K562 (cell line): Measurements from ENCODE around the gene CSTPP1. TPM values are rescaled to one million over a fixed set of nuclear protein-coding genes. Genes with fewer than 3 reads are reported as not detected.

Experiments
- ATAC-seq: fragments of 200-7000 bp; cut with Tn5 transposase; 3 replicates; pipeline ENCODE4 v1.9.1; 2020; ENCODE audit warnings: moderate library complexity
- BruUV-seq: library from RNA; stranded (reverse); fragments of 400-500 nt; replicated peaks from 2 replicates; lab custom pipeline; 2021; lab: Mats Ljungman, UMichigan
- CTCF ChIA-PET: fragments of 300-600 bp; formaldehyde crosslinking; extraction: SDS; loops from one replicate; lab custom pipeline; 2021; ENCODE audit warnings: low intra/inter-chr PET ratio; lab: Yijun Ruan, JAX
- POLR2A ChIA-PET: fragments of 300-600, 350-650 bp; sonication (Branson Sonifier 250); formaldehyde crosslinking; extraction: SDS; loops from one replicate; lab custom pipeline; 2021; ENCODE audit warnings: antibody characterized with exemption, inconsistent platforms; lab: Yijun Ruan, JAX
- DNase-seq, 4 experiments: peaks; one replicate each; pipeline versions ENCODE4 v3.0.0 to v3.0.0-alpha.2; 2011 to 2018; ENCODE audit warnings: low spot score in 3 of 4, mixed read lengths in 3 of 4; ENCODE audit errors: extremely low read depth in 1 of 4
- FAIRE-seq: peaks from 2 replicates; lab custom pipeline; 2011; peaks lifted over from hg19 to GRCh38; lab: Jason Lieb, UNC
- H2AFZ ChIP-seq: 2 replicates; pipeline ENCODE4 v1.6.0; 2011; ENCODE audit warnings: low read depth, low read length, control low read depth, inconsistent platforms
- H3K27ac ChIP-seq: fragments of 200-600 bp; 3 replicates; pipeline ENCODE4 v1.8.0; 2011; ENCODE audit warnings: low read depth, mild to moderate bottlenecking, control low read depth, inconsistent platforms, low read length, moderate library complexity, mixed read lengths; ENCODE audit errors: extremely low read depth
- H3K27me3 ChIP-seq, 2 experiments: fragments of 300-600 bp in 1 of 2; 2 replicates in 1 of 2; 3 replicates in 1 of 2; pipeline versions ENCODE4 v1.6.0 to v1.8.0; 2011; ENCODE audit warnings: inconsistent platforms in 2 of 2, low read length in 2 of 2, mild to moderate bottlenecking in 1 of 2, mixed read lengths in 1 of 2, moderate library complexity in 1 of 2; ENCODE audit not compliant: control insufficient read depth in 2 of 2, insufficient read depth in 2 of 2
- H3K36me3 ChIP-seq: fragments of 300-600 bp; 3 replicates; pipeline ENCODE4 v1.8.0; 2011; ENCODE audit warnings: mild to moderate bottlenecking, low read length, inconsistent platforms; ENCODE audit not compliant: control insufficient read depth, insufficient read depth
- H3K4me1 ChIP-seq, 2 experiments: fragments of 200-600 bp in 1 of 2; replicated peaks in 1 of 2; 2 replicates in 1 of 2; 3 replicates in 1 of 2; pipeline versions ENCODE4 v1.5.1 to v1.8.0; 2011; ENCODE audit warnings: inconsistent platforms in 2 of 2, low read length in 2 of 2, mild to moderate bottlenecking in 1 of 2, mixed read lengths in 1 of 2, moderate library complexity in 1 of 2; ENCODE audit not compliant: control insufficient read depth in 2 of 2, insufficient read depth in 2 of 2
- H3K4me2 ChIP-seq: 2 replicates; pipeline ENCODE4 v1.6.1; 2011; ENCODE audit warnings: low read length, control low read depth, inconsistent platforms, mixed read lengths; ENCODE audit not compliant: insufficient read depth
- H3K4me3 ChIP-seq: fragments of 200-600 bp; sonication (generic), shearing (Covaris generic); 2 replicates; pipeline ENCODE4 v1.5.1; 2016; ENCODE audit warnings: control low read depth, inconsistent platforms
- H3K79me2 ChIP-seq: fragments of 200-600 bp; 3 replicates; pipeline ENCODE4 v1.8.0; 2011; ENCODE audit warnings: low read length, inconsistent platforms; ENCODE audit not compliant: control insufficient read depth, insufficient read depth
- H3K9ac ChIP-seq, 2 experiments: 2 replicates each; pipeline versions ENCODE4 v1.6.0 to v1.6.1; 2011; ENCODE audit warnings: low read depth in 2 of 2, low read length in 2 of 2, control low read depth in 1 of 2, inconsistent platforms in 1 of 2, mild to moderate bottlenecking in 1 of 2, mixed read lengths in 1 of 2; ENCODE audit not compliant: insufficient read depth in 1 of 2
- H3K9me1 ChIP-seq: one replicate; pipeline ENCODE4 v1.6.0; 2011; ENCODE audit warnings: inconsistent platforms, mild to moderate bottlenecking, low read length, moderate library complexity; ENCODE audit not compliant: control insufficient read depth, insufficient read depth
- H3K9me3 ChIP-seq: replicated peaks from 2 replicates; pipeline ENCODE4 v1.5.1; 2011; ENCODE audit warnings: low read depth, low read length, inconsistent platforms; ENCODE audit not compliant: control insufficient read depth, insufficient read depth
- H4K20me1 ChIP-seq: replicated peaks from 2 replicates; pipeline ENCODE4 v1.6.1; 2011; ENCODE audit warnings: low read length, inconsistent platforms, mixed read lengths; ENCODE audit not compliant: control insufficient read depth, insufficient read depth
- ETS1 ChIP-seq: conservative IDR thresholded peaks from 2 replicates; pipeline ENCODE4 v1.6.1; 2011; ENCODE audit warnings: low read depth, mild to moderate bottlenecking, low read length; ENCODE audit not compliant: control insufficient read depth
- HLTF ChIP-seq: fragments of 450-650 bp; IDR thresholded peaks from 2 replicates; pipeline ENCODE4 v1.6.1; 2016
- SAFB2 ChIP-seq: fragments of 200-400 bp; formaldehyde crosslinking; IDR thresholded peaks from 2 replicates; pipeline ENCODE4 v1.6.1; 2018; ENCODE audit warnings: borderline replicate concordance, low read length, low read depth, moderate library complexity; ENCODE audit not compliant: severe bottlenecking
- SUPT5H ChIP-seq: fragments of 450-650 bp; IDR thresholded peaks from 2 replicates; pipeline ENCODE4 v1.6.1; 2016
- U2AF1 ChIP-seq: fragments of 200-400 bp; formaldehyde crosslinking; optimal IDR thresholded peaks from 2 replicates; pipeline ENCODE3; 2017; ENCODE audit warnings: mild to moderate bottlenecking, low read depth, low read length, moderate library complexity
- ZNF431 ChIP-seq: sonication (generic); formaldehyde crosslinking; IDR thresholded peaks from 2 replicates; pipeline ENCODE4 v1.8.0; 2022; ENCODE audit warnings: mild to moderate bottlenecking, missing genetic modification reagents
- WGBS: fragments of 100-300 bp; shearing (Covaris generic); methylation state at CpG from one replicate; pipeline ENCODE4 v1.1.6; 2016; ENCODE audit warnings: low coverage, mixed read lengths; ENCODE audit not compliant: insufficient coverage; ENCODE audit errors: missing lambda C conversion rate; 5-methylcytosine and 5-hydroxymethylcytosine counted together
- in situ Hi-C: fragments of 300-500 bp; cut with MboI; formaldehyde crosslinking; loops from 4 replicates; pipeline ENCODE4 v1.15.0; 2018; ENCODE audit warnings: inconsistent platforms, mixed read lengths
- intact Hi-C: fragments of 100-400 bp; cut with micrococcal nuclease; formaldehyde crosslinking; loops from 2 replicates; pipeline ENCODE4 v1.14.2; 2022
- polyA plus RNA-seq, 8 experiments: library from polyadenylated mRNA; depleted of rRNA in 4 of 8; stranded (reverse) in 5 of 8; unstranded in 3 of 8; fragments of >200 nt; fragmentation: Nextera tagmentation in 2 of 8; fragmentation: Illumina TruSeq in 1 of 8; extraction: Ambion mirVana in 2 of 8; extraction: Trizol in 1 of 8; gene quantifications; 2 replicates each; pipeline versions ENCODE4 v1.2.1 to v1.2.3, GENCODE V29; 2011 to 2014; ENCODE audit warnings: inconsistent platforms in 1 of 8, missing spikeins in 1 of 8
- total RNA-seq, 7 experiments: library from RNA; depleted of rRNA in 6 of 7; stranded (reverse); fragments of >200 nt in 6 of 7; fragmentation: Illumina TruSeq in 2 of 7; extraction: Trizol in 2 of 7; gene quantifications; 2 replicates each; pipeline versions ENCODE4 v1.2.1 to v1.2.3, GENCODE V29; 2011 to 2021; ENCODE audit warnings: low replicate concordance in 1 of 7

The CSTPP1 gene
- total and polyA plus RNA-seq, 9 of the 15 experiments (the other 6 are each of a cell fraction or from before 2014, with no cell fraction given): 6.5 to 17.8 (median 9.2) TPM

DNA sequence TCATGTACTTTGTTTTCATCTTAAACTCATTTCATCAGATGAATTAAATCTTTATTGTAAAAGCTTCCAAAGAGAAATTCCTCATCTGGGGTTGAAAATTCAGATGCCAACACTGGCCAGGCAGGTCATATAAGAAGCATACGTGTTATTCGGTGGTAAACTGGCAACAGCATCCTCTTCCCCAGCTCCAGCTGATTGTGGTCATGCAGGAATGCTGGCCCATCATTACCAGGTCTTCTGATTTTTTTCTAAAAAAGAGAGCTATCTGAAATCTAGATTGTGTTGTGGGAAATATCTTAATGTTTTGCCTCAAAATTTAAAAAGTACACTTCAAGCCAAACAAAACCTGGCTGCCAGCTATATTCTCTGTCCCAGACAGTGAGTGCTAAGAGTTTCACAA is 186.5 kb downstream of the CSTPP1 start:
- 13% methylated on average over 2 of the region's 2 CpGs for WGBS
- ATAC-seq (no peak), FAIRE-seq (no peak), DNase-seq (no peak)
- BruUV-seq: no TSS peak
- intact Hi-C loops: no loop called here
- ChIA-PET POLR2A (interaction anchor here (0.7 to 1.0 kb wide), 2 partner anchors 9 to 49 kb away, joined by 3 to 5 read pairs; no protein-coding TSS in a partner anchor), CTCF (no interaction called here)
- no peaks in the 10 kb centered on the region for H3K9me3 ChIP-seq
- no peaks in the 10 kb centered on the region for H3K27me3 ChIP-seq
- TF ChIP-seq SAFB2 (no peak), ZNF431 (CRISPR knock-in tag) (no peak), SUPT5H (no peak), HLTF (no peak)
- H2AFZ ChIP-seq: no peak overlapping the region
- no peak overlapping the region for H3K4me3 ChIP-seq
- no peak overlapping the region for H3K27ac ChIP-seq
- H4K20me1 ChIP-seq: no peaks in the 10 kb centered on the region
- H3K9me1 ChIP-seq: no peaks in the 10 kb centered on the region
- H3K4me1 ChIP-seq: peaks cover 0 to 4% of the 10 kb centered on the region in 2 experiments; a peak in 4 of 5 replicates
- H3K4me2 ChIP-seq: no peak overlapping the region
- in situ Hi-C loops: no loop called here
- H3K36me3 ChIP-seq: no peaks in the 10 kb centered on the region
- H3K9ac ChIP-seq: no peak overlapping the region
- no peaks in the 10 kb centered on the region for H3K79me2 ChIP-seq

GRCh38 chr11:47124675-47125074 is 188.1 kb downstream of the CSTPP1 start:
- H3K27me3 ChIP-seq: no peaks in the 10 kb centered on the region
- POLR2A ChIA-PET: no interaction called here
- no peak for FAIRE-seq
- no peak overlapping the region for H3K4me3 ChIP-seq
- CTCF ChIA-PET: no interaction called here
- no peak overlapping the region for H2AFZ ChIP-seq
- no TSS peak for BruUV-seq
- no peak overlapping the region for H3K4me2 ChIP-seq
- in situ Hi-C loops (no loop called here), intact Hi-C loops (no loop called here)
- H3K36me3 ChIP-seq: no peaks in the 10 kb centered on the region
- no peak for DNase-seq
- H3K9ac ChIP-seq: no peak overlapping the region
- H3K27ac ChIP-seq: no peak overlapping the region
- 15% methylated on average over 1 of the region's 1 CpG for WGBS
- ATAC-seq: no peak
- no peaks in the 10 kb centered on the region for H3K79me2 ChIP-seq
- peaks cover 0 to 4% of the 10 kb centered on the region in 2 experiments; a peak in 2 of 5 replicates for H3K4me1 ChIP-seq
- H3K9me3 ChIP-seq: no peaks in the 10 kb centered on the region
- no peaks in the 10 kb centered on the region for H3K9me1 ChIP-seq
- no peaks in the 10 kb centered on the region for H4K20me1 ChIP-seq
- TF ChIP-seq U2AF1 (no peak), ETS1 (no peak)
